ENCODE data around the gene SETD2.
"Not testable (repeated sequence)": the region's sequence is repeated elsewhere in the genome, so short reads cannot be mapped to it uniquely, and the experiment has no call there.

Gene SETD2

GRCh38 chr3:47164007-47164881 is at the start of gene SETD2:
SETD2 (minus strand) TSS chr3:47164113; CDS start chr3:47163924, 189 bp downstream.
- Mint-ChIP-seq H3K27ac (peak within 1 kb of the TSS; percentile 98), H3K36me3 (ENCODE audit: low read depth) (peaks cover 31% of the 10 kb centered on the region), H3K27me3 (no peaks in the 10 kb centered on the region), H3K4me1 (ENCODE audit: low read depth) (peaks cover 50% of the 10 kb centered on the region), H3K9me3 (no peaks in the 10 kb centered on the region), H3K4me3 (peak within 1 kb of the TSS; percentile 94)
- peak; percentile 89 for DNase-seq

GRCh38 chr3:47210863-47211405 is 47.0 kb upstream of the SETD2 start:
- Mint-ChIP-seq H3K4me3 (no peak overlapping the region), H3K27me3 (no peaks in the 10 kb centered on the region), H3K9me3 (no peaks in the 10 kb centered on the region), H3K36me3 (ENCODE audit: low read depth) (no peaks in the 10 kb centered on the region), H3K4me1 (ENCODE audit: low read depth) (no peaks in the 10 kb centered on the region), H3K27ac (no peak overlapping the region)
- DNase-seq: no peak

GRCh38 chr3:47206022-47206421 is 42.1 kb upstream of the SETD2 start:
- H3K4me3 Mint-ChIP-seq; H3K27ac Mint-ChIP-seq; H3K27me3 Mint-ChIP-seq; H3K36me3 Mint-ChIP-seq (ENCODE audit: low read depth); H3K4me1 Mint-ChIP-seq (ENCODE audit: low read depth); DNase-seq; H3K9me3 Mint-ChIP-seq: not testable (repeated sequence)

- Mint-ChIP-seq H3K36me3 (ENCODE audit: low read depth) (no peaks in the 10 kb centered on the region), H3K27ac (no peak overlapping the region), H3K4me1 (ENCODE audit: low read depth) (no peaks in the 10 kb centered on the region), H3K4me3 (no peak overlapping the region), H3K27me3 (no peaks in the 10 kb centered on the region), H3K9me3 (no peaks in the 10 kb centered on the region)
- no peak for DNase-seq
Measured at GRCh38 chr3:47204875-47205274, 41.0 kb upstream of the SETD2 start.

GRCh38 chr3:47202542-47202941 is 38.6 kb upstream of the SETD2 start:
- H3K27me3 Mint-ChIP-seq: no peaks in the 10 kb centered on the region
- H3K4me1 Mint-ChIP-seq (ENCODE audit: low read depth): no peaks in the 10 kb centered on the region
- DNase-seq: no peak
- H3K36me3 Mint-ChIP-seq (ENCODE audit: low read depth): no peaks in the 10 kb centered on the region
- H3K4me3 Mint-ChIP-seq: no peak overlapping the region
- no peak overlapping the region for H3K27ac Mint-ChIP-seq
- no peaks in the 10 kb centered on the region for H3K9me3 Mint-ChIP-seq

- no peak for DNase-seq
- Mint-ChIP-seq H3K4me1 (ENCODE audit: low read depth) (no peaks in the 10 kb centered on the region), H3K27me3 (no peaks in the 10 kb centered on the region), H3K27ac (no peak overlapping the region), H3K9me3 (peaks cover 4% of the 10 kb centered on the region), H3K4me3 (no peak overlapping the region), H3K36me3 (ENCODE audit: low read depth) (no peaks in the 10 kb centered on the region)
Measured at GRCh38 chr3:47197287-47197686, 33.4 kb upstream of the SETD2 start.

GRCh38 chr3:47194994-47195393 is 31.1 kb upstream of the SETD2 start:
- Mint-ChIP-seq H3K4me1 (ENCODE audit: low read depth) (no peaks in the 10 kb centered on the region), H3K27ac (no peak overlapping the region), H3K4me3 (no peak overlapping the region), H3K27me3 (no peaks in the 10 kb centered on the region), H3K36me3 (ENCODE audit: low read depth) (no peaks in the 10 kb centered on the region), H3K9me3 (peaks cover 4% of the 10 kb centered on the region)
- DNase-seq: no peak

GRCh38 chr3:47193871-47194859 is 30.3 kb upstream of the SETD2 start:
- H3K4me1 Mint-ChIP-seq (ENCODE audit: low read depth): no peaks in the 10 kb centered on the region
- H3K36me3 Mint-ChIP-seq (ENCODE audit: low read depth): no peaks in the 10 kb centered on the region
- H3K4me3 Mint-ChIP-seq: no peak overlapping the region
- no peak overlapping the region for H3K27ac Mint-ChIP-seq
- no peak for DNase-seq
- H3K27me3 Mint-ChIP-seq: no peaks in the 10 kb centered on the region
- H3K9me3 Mint-ChIP-seq: peaks cover 4% of the 10 kb centered on the region

GRCh38 chr3:47186285-47186684 is 22.4 kb upstream of the SETD2 start:
- no peak overlapping the region for H3K4me3 Mint-ChIP-seq
- H3K27me3 Mint-ChIP-seq: no peaks in the 10 kb centered on the region
- no peaks in the 10 kb centered on the region for H3K4me1 Mint-ChIP-seq (ENCODE audit: low read depth)
- no peak overlapping the region for H3K27ac Mint-ChIP-seq
- H3K9me3 Mint-ChIP-seq: no peaks in the 10 kb centered on the region
- no peak for DNase-seq
- peaks cover 1% of the 10 kb centered on the region for H3K36me3 Mint-ChIP-seq (ENCODE audit: low read depth)

GRCh38 chr3:47181685-47182084 is 17.8 kb upstream of the SETD2 start:
- peaks cover 14% of the 10 kb centered on the region for H3K36me3 Mint-ChIP-seq (ENCODE audit: low read depth)
- H3K9me3 Mint-ChIP-seq; H3K4me1 Mint-ChIP-seq (ENCODE audit: low read depth); H3K27me3 Mint-ChIP-seq; H3K4me3 Mint-ChIP-seq; H3K27ac Mint-ChIP-seq; DNase-seq: not testable (repeated sequence)

- DNase-seq; H3K4me1 Mint-ChIP-seq (ENCODE audit: low read depth); H3K4me3 Mint-ChIP-seq; H3K27ac Mint-ChIP-seq; H3K9me3 Mint-ChIP-seq; H3K27me3 Mint-ChIP-seq: not testable (repeated sequence)
- peaks cover 16% of the 10 kb centered on the region for H3K36me3 Mint-ChIP-seq (ENCODE audit: low read depth)
Measured at GRCh38 chr3:47180011-47180410, 16.1 kb upstream of the SETD2 start.

GRCh38 chr3:47176582-47176981 is 12.7 kb upstream of the SETD2 start:
- H3K4me1 Mint-ChIP-seq (ENCODE audit: low read depth): peaks cover 2% of the 10 kb centered on the region
- peaks cover 22% of the 10 kb centered on the region for H3K36me3 Mint-ChIP-seq (ENCODE audit: low read depth)

GRCh38 chr3:47163169-47164006 is 525 bp downstream of the SETD2 start:
- DNase-seq: peak; percentile 81
- peaks cover 55% of the 10 kb centered on the region for H3K4me1 Mint-ChIP-seq (ENCODE audit: low read depth)
- peak overlapping the region; percentile 98 for H3K27ac Mint-ChIP-seq
- peak overlapping the region; percentile 94 for H3K4me3 Mint-ChIP-seq
- H3K9me3 Mint-ChIP-seq: no peaks in the 10 kb centered on the region
- H3K36me3 Mint-ChIP-seq (ENCODE audit: low read depth): peaks cover 31% of the 10 kb centered on the region
- H3K27me3 Mint-ChIP-seq: no peaks in the 10 kb centered on the region

More at GRCh38 chr3:47176582-47176981, 12.7 kb upstream of the SETD2 start:
- no peak overlapping the region for H3K4me3 Mint-ChIP-seq
- H3K27ac Mint-ChIP-seq: no peak overlapping the region
- no peaks in the 10 kb centered on the region for H3K27me3 Mint-ChIP-seq
- no peaks in the 10 kb centered on the region for H3K9me3 Mint-ChIP-seq
- no peak for DNase-seq

- Mint-ChIP-seq H3K4me1 (ENCODE audit: low read depth) (peaks cover 62% of the 10 kb centered on the region), H3K27ac (peak overlapping the region; percentile 97), H3K4me3 (peak overlapping the region; percentile 94), H3K9me3 (no peaks in the 10 kb centered on the region), H3K27me3 (no peaks in the 10 kb centered on the region), H3K36me3 (ENCODE audit: low read depth) (peaks cover 35% of the 10 kb centered on the region)
- DNase-seq: no peak
Measured at GRCh38 chr3:47162697-47163168, 1.2 kb downstream of the SETD2 start.

Data from activated T-cell treated with anti-CD3 and anti-CD28 coated beads, Interleukin-2, amount 50 U/mL, for 24 hours (primary cell).